Measurements from ENCODE around the gene NKX2-8.

NKX2-8 gene

DNA sequence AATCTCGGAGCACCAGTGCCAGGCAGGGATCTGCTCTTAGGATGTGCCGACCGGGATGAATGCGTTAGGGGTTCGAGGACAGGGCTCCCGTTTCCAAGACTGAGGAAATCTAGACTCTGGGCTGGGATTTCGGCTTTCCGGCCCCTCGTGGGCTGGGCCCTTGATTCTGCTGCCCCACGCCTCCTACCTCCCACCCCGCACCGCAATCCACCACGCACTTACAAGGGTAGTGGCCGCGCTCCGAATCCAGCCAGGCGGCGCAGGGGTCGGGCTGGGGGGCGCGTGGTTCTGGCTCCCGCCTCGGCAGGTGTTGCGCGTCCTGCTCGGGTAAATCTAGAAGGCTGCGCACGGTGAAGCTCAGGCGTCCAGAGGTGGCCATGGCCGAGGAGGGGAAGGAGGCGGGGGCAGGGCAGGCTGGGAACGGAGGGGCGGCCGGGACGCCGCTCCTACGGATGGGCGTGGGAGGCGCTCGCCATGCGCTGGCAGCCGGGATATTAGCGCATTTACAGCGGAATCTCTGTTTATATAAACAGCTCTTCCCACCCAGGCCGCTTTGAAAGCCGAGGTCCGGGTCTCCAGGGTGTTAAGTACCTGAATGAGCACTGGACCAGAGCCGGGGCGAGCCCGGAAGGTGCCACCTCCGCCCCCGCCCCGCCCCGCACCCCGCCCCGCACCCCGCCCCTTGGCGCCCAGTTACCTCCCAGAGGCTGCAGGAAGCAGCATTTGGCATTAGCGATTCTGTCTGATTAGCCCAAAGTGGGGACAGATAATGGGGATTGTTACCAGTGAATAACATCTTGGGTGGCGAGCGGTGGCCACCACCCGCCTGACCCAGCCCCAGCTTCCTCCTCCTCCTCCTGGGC lies at the start of gene NKX2-8:
TSS of gene NKX2-8 (minus strand) at position 604 of the 863 bp plus-strand sequence. CDS start at position 379, 225 bp downstream.
- DNase-seq (ENCODE audit: low read depth in 2 of 2) = no peak

DNA sequence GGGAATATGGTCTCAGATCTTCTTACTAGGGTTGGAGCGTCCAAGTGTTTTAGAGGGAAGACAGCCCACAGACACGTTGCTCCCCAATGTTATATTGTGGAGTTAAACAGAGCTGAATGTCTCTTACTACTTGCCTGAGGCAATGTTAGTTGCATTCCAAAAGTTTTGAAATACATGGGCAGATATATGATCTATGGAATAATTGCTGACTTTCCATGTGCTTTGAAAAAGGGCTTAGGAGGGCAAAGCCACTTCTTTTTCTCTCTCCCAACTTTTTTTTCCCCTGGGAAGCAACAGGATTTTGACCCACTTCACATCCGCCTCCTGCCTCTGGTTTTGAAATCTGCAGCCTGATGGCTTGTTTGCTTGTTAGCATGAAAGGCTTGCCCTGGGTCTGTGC lies 45.6 kb upstream of the NKX2-8 start:
- DNase-seq (ENCODE audit: low read depth in 2 of 2) = no peak

DNA sequence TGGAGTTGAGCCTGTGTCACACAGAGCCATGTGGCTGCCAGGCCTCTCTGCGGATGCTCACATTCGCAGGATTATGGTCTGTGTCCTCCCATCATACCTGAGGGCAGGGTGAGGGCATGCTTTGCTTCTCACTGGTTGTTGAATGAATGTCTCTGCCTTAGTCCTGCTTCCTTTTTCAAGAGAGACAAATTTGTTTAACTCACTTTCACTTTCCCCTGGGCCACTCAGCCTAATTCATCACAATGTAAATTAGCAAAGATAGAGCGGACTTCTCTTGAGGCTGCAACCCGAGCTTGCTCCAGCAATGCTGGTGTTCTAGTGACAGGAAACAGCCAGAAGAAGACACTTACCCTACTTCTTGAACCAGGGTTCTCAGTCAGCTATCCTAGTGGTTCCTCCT lies 43.7 kb upstream of the NKX2-8 start:
- no peak for DNase-seq (ENCODE audit: low read depth in 2 of 2)

DNA sequence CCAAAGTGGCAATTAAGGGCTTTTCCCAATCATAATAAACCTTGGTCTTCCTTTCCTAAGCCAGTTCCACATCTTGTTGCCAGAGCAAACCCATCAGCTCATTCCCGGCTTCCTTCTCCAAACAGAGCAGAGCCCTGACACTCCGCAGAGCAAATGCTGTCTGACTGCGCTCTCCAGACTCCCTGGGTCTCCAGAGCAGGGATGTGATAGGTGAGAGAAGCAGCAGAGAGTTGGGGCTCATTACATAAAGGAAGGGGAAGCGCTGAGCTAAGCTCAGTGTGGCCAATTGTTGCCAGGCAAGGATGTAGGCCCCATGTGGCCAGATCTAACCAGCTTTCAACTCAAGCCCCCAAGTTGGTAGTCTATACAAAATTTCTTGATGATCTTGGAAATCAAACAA lies 43.0 kb upstream of the NKX2-8 start:
- no peak for DNase-seq (ENCODE audit: low read depth in 2 of 2)

DNA sequence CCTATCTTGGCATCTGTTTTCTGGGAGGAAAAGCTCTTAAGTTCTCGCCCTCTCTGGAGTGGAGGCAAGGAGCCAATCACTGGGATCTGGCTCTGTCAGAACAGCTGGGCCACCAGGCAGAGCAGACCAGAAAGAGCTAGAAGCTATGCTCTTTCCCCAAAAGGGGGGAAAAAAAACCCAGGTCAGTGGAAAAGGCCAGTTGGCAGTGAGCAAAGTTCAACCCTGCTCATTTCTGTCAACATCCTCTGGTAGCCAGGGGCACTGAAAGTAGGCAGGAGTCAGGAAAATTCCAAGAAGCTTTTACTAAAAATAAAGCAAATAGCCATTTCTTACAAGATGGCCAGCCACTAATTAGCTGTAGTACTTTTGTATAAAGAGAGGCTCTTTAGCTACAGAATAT lies 42.6 kb upstream of the NKX2-8 start:
- DNase-seq (ENCODE audit: low read depth in 2 of 2) = no peak

DNA sequence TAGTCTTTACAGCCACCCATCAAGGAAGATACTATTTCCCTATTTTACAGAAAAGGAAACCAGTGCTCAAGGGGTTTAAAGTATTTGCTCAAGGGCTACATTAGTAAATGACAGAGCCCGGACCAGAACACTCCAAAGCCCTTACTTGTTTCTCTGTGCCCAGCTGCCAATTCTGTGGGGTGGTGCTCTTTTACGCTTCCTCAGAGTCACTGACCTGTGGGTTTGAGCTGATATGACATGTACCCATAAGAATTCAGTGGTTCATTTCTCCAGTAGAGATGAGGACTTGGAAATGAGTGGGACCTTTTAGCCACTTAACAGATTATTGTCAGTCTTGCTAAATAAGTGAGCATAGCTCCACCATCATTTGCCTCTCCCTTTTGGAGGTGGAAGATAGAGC lies 37.4 kb upstream of the NKX2-8 start:
- DNase-seq (ENCODE audit: low read depth in 2 of 2) = no peak

DNA sequence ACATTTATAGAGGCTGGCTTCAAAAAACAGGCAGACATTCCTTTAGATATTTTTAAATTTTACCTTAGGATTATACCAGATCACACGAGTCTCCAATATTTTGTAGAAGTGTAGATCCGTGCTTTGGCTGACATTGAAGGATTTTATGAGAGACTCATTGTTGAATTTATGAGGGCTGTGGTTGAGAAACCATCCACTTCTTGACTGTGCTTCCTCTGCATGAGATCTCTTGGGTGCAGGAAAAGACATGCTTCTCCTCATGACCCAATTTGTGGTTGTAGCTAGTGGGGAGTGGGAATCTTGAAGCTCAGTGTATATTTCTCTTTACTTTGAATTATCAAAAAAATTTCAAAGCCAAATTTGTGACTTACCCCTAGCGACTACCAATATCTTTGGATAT lies 36.7 kb upstream of the NKX2-8 start:
- no peak for DNase-seq (ENCODE audit: low read depth in 2 of 2)

DNA sequence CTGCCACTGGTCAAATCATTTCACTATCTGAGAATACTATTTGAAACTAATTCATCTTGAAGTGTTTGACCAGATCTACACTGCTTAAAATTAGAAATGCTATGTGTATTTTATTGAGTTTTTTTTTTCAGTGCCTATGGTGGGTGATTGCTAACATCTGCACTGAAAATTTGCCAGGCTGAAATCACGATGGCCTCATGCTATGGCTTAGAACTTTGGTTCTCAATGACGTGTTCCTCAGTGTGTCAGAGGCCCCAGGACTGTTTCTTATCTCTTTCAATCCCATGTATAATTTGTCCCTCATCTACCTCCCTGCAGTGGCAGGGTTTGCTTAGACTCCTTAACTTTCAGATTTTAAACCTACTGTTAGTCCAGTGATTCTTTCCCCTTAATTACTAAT lies 36.2 kb upstream of the NKX2-8 start:
- no peak for DNase-seq (ENCODE audit: low read depth in 2 of 2)

DNA sequence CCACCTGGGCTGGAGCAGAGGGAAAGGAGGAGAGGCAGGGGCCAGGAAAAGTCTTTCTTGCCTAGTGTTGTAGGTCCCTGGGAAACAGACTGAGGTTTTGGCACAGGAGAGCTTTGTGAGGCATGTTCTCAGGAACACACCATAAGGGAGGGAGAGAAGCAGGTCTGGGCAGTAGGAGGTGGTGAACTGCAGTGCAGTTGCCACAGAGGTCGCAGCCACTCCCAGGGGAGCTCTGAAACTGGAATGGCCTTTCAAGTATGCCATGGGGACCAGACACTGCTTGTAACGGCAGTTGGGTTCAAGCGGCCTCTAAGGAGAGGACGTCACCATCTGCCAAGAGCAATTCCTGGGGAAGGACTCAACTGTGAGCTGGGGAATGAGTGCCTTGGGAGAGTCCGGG lies 35.4 kb upstream of the NKX2-8 start:
- DNase-seq (ENCODE audit: low read depth in 2 of 2) = no peak

DNA sequence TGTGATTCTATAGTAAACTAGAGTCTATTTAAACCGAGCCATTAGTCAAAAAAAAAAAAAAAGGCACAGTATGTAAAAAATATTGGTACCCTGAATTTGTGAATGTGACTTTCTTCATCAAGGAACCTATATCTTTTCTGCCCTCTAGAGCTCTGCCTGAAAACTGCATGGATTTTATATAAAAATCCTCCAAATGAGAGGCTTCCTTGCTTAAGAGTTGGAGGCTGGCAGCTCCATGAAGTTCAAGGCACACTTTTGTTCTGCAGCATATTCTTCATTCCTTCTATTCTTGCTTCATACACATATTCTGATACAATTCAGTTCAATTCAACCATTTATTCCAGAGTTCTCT lies 23.1 kb upstream of the NKX2-8 start:
- no peak for DNase-seq (ENCODE audit: low read depth in 2 of 2)

DNA sequence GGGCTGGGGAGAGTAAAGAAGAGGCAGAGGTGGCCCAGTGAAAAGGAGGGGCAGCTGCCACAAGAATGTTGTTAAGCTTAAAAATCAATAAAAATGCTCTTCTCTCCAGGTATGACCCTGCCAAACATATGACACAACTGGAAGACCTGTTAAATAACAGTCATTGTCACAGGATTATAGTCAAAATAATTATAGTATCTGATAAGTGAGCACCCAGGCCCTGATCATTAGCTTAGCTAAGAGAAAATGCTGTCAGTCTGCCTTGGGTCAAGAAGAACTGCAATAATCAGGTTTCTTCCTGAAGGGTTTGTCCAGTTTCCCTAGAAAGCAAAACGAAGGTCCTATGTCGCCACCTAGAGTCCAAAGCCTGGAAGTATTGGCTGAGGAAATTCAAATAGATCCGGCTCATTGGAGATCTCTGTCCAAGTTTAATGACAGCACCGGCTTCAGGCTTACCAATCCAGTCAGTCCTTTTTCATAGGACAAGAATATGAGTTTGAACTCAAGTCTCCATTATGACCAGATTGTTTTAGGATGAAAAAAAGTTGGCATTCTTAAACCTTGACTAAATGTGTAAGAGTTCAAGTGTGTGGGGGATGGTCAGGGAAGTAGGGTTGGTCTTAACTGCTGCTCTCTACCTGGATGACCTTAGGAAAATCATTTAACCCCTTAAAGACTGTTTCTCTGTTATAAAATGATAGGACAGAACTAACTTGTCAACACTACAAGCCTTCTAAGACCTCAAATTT lies 22.5 kb upstream of the NKX2-8 start:
- no peak for DNase-seq (ENCODE audit: low read depth in 2 of 2)

DNA sequence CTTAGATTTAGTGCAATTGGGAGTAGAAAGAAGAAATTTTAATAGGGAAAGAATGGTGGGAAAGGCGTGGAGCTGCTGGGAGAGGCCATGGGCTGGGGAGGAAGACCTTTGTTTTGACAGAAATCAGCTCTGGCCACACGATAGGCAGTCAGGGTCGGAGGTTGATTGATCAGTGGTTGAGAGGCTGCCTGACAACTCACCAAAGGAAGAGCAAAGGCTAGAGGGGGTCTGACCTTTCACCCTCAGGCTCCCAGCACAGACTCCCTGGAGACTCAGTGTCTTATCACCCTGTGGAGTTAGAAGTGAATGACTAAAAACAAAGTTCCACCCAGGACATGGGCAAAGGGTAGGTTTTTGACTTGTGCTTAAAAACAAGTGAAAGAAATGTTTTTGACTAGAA lies 18.0 kb upstream of the NKX2-8 start:
- no peak for DNase-seq (ENCODE audit: low read depth in 2 of 2)

DNA sequence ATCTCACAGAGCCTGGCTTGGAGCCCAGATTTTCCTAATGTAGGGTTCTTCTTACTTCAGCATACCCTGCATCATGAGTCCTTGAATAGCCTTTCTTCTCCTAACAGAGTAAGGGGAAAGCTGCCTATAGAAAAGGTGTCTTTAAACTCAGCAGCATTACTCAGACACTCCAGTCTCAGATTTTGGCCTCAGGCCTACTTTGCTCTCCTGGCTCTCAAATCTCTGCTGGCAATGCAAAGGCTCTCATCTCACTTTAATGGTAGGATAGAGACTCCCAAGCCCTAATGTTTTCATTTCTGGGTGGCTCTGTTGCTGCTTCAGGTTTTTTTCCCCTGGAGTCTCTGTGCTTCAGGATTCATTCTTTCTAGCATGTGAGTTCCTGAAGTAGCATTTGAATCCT lies 9.1 kb upstream of the NKX2-8 start:
- DNase-seq (ENCODE audit: low read depth in 2 of 2) = no peak

DNA sequence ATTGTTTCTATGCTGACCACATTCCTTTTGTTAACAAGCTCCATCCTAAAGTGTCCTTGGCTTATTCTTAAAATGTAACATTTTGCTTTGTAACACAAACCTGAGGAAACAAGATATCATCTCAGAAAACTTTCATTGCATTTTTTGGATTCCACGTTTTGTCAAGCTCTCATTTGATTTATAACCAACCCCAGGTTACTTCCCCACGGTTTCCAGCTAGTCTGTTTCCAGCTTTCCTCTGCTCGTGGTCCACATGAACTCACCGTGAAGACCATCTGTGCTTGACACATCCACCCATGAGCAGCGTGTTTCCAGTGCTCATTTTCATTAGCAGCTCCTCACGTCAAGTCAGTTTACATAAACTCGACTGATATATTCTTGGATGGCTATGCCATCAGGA lies 6.4 kb upstream of the NKX2-8 start:
- no peak for DNase-seq (ENCODE audit: low read depth in 2 of 2)

DNA sequence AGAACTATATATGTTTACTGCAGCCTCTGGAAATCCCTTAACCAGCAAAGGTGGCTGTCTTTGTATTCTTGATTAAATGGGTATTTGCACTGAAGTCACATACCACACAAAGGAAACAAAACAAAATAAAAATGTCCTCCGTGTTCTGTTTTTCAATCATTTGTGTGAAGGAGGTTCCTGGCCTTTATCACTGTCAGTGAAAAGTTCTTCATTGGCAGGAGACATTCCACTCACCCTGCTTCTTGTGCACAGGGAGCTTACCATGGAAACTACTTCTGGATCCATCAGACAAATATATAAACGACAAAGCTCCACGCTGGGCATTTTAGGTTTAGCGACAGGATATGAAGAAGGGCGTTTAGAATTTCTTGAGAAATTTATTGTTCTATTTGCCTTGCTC lies 5.7 kb upstream of the NKX2-8 start:
- DNase-seq (ENCODE audit: low read depth in 2 of 2) = no peak

DNA sequence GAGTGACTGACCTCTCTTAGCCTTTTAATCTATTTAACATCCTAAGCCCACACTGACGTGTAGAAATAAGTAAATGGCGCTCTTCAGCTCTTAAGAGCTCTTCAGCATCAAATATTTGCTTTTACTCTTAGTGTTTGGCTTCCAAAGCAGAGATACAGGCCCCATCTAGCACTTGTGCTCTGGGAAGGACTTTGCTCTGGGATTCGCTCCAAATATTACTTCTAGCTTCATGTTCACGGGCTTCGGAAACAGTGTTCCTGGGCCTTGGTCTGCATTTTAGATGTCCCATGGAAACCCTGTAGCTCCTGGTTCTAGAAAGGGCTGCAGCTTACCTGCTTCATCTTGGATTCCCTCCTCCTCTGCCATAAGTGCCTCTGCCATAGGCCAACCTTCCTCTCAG lies 2.7 kb upstream of the NKX2-8 start:
- no peak for DNase-seq (ENCODE audit: low read depth in 2 of 2)

DNA sequence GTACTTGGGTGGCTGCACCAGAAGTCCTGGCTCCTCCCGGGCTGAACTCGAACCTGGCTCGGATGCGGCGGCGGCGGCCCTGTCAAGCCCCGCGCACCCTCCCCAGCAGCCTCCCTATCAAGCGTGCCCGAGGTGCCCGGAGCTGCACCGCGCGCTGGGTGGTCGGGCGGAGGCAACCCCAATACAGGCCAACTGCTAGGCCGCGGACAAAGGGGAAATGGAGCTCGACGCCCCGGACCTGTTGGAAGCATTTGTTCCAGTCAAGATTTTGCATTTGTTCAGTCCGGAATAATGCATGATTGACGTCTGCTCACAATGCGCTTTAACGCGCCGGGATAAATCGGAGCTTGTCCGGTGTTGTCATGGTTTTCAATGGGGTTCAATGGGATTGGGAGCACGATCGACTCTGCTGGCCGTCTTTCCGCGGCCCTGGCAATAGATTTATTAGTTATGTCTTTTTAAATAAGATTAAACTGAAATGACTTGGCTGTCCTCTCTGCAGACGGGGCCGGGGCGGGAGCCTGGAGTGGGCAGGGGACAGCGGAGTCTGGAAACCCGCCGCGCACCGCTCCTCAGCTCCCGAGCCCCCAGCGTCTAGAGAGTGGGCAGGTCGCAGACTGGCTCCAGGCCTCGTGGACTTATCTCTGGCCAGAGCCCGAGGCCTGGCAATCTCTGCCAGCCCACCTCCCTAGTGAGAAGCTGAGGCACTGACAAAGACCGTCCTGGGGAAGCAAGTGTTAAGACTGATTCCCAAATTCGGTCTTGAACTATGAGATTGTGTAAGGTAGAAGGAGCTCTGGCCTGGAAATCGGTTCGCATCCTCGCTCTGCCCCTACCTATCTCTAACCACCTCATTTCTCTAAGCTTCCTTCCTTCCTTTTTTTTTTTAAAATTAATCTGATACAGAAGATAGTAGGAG lies 1.7 kb upstream of the NKX2-8 start:
- DNase-seq (ENCODE audit: low read depth in 2 of 2) = no peak

DNA sequence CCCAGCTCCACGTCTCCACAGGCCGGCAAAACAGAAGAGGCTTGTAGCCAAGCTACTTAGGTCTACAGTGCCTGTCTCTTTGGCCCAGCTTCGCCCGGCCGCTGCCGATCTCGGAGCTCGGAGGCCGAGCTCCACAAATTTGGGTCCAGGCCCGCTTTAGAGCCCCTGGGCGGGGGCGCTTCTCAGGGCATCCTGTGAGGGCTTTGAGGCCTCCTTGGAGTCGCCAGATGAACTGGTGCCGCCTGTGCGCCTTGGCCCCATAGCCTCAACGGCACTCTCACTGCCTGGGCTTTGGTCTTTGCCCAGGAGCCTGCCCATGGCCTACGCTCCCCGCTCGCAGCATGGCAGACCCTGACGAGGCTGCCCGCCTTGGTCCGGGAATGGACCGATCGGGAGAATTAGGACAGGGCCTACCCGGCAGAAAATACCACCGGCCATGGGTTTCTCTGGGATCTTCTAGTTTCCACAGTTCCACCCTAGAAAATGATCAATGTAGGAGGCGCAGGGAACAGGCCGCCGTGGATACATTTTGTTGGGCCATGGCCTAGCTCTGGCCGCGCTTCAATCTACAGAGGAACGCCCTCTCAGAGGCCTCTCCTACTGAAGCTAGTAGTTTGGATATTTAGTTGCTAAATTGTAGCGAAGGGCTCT lies 953 bp upstream of the NKX2-8 start:
- no peak for DNase-seq (ENCODE audit: low read depth in 2 of 2)

DNA sequence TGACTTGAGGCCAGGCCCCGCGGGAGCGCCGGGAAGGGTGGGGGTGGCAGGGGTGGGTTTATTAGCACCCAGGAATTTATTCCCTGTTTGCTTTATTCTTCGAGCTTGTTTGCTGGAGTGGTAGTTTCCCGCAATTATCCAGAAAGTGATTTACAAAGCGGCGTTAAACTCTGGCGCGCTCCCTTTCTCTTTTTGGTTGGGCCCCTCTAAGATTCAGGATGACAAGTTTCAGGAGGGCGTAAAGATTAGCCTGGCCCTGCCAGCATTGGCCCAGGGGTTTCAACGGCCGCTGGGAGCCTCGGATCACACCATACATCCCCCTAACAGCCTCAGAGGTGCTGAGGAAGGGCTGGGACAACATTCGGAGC lies 444 bp upstream of the NKX2-8 start:
- no peak for DNase-seq (ENCODE audit: low read depth in 2 of 2)

DNA sequence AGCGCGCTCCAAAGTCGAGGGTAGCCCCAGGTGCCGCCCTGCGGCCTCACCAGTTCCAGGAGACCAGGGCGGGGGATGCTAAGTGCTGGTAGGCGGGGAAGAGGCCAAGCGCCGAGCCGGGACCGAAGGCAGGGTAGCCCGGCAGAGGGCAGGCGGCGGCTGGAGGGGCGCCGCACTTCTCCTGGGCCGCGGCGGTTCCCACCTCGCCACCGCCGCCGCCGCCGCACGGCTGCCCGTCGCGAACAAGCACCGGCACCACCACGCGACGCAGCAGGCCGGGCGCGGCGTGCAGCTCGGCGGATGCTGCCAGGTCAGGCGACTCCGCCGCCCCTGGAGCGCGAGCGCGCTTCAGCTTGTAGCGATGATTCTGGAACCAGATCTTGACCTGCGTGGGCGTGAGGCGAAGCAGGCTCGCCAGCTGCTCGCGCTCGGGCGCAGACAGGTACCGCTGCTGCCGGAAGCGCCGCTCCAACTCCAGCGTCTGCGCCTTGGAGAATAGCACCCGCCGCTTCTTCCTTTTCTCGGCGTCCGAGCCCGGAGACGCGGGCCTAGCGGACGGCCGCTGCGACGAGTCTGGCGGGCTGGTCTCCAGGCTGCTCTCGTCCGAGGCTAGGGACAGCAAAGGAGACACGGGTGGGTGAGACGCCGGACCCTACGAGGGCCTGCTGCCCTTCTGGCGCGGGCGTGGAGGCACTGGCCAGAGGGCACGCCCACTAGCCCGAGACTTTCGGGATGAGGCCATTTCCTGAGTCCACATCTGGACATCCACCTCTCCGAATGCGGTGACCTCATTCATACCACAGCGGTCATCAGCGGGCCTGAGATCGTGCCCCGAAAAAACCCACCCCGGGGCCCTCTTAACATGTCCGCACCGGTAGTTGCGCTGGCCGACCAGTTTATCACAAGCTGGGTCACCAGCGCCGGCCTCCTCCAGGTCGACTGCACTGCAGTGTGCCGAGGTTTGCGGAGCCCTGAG lies 1.3 kb downstream of the NKX2-8 start:
- no peak for DNase-seq (ENCODE audit: low read depth in 2 of 2)

Measured in activated CD8-positive, alpha-beta memory T cell treated with anti-CD3 and anti-CD28 coated beads for 4 hours (primary cell).